Neural progenitor cell (in vitro differentiated cells): ENCODE measurements around the gene NDUFB7.

ENCODE experiments used
- EZH2 ChIP-seq: fragments of 200-600 bp; sonication (generic); IDR thresholded peaks from 2 replicates; pipeline ENCODE4 v1.6.1; 2017; ENCODE audit warnings: antibody characterized with exemption, mild to moderate bottlenecking, moderate library complexity
- EZH2phosphoT487 ChIP-seq: fragments of 200-600 bp; sonication (generic); IDR thresholded peaks from 2 replicates; pipeline ENCODE4 v1.6.1; 2017; ENCODE audit warnings: antibody characterized with exemption
- TF ChIP-seq, protein P1 (sequence below): fragments of 200-600 bp; sonication (generic); IDR thresholded peaks from 2 replicates; pipeline ENCODE4 v1.5.1; 2017; ENCODE audit warnings: antibody characterized with exemption, mild to moderate bottlenecking

DNA sequence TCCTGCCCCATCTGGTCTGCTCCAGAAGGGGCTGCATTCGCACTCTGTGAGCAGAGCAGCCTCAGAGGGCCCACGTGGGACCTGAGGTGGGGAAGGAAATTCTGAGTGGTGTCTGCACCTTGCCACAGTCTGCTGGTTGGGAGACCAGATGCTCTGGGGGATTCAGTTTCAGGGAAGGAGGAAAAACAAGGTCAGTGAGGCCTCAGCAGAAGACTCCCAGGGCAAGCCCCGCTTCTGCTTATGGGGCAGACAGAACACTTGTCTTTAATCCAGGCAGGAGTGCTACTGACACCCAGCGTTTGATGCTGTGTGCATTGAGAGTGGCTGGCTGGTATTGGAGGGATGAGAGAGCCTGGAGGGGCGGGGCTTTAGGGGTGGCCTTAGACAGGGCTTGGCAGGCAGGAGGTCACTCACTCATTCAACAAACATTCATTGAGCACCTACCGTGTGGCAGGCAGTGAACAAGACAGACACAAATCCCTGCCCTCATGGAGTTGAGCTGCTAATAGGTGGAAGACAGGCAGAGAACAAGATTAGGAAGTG, 6.1 kb upstream of the NDUFB7 start:
- TF ChIP-seq, protein P1, sequence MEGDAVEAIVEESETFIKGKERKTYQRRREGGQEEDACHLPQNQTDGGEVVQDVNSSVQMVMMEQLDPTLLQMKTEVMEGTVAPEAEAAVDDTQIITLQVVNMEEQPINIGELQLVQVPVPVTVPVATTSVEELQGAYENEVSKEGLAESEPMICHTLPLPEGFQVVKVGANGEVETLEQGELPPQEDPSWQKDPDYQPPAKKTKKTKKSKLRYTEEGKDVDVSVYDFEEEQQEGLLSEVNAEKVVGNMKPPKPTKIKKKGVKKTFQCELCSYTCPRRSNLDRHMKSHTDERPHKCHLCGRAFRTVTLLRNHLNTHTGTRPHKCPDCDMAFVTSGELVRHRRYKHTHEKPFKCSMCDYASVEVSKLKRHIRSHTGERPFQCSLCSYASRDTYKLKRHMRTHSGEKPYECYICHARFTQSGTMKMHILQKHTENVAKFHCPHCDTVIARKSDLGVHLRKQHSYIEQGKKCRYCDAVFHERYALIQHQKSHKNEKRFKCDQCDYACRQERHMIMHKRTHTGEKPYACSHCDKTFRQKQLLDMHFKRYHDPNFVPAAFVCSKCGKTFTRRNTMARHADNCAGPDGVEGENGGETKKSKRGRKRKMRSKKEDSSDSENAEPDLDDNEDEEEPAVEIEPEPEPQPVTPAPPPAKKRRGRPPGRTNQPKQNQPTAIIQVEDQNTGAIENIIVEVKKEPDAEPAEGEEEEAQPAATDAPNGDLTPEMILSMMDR: no peak
- TF ChIP-seq EZH2 (no peak), EZH2phosphoT487 (no peak)
